AG09319 (cell line): ENCODE data around the gene NPTXR.

Experiments
- DNase-seq: peaks from one replicate; pipeline ENCODE4 v3.0.0-alpha.2; 2010; ENCODE audit warnings: low read depth; ENCODE audit errors: extremely low read depth
- CTCF ChIP-seq: IDR thresholded peaks from 2 replicates; pipeline ENCODE4 v1.5.1; 2011; ENCODE audit warnings: low read depth, mild to moderate bottlenecking, inconsistent platforms, low read length, moderate library complexity

Gene NPTXR

GRCh38 chr22:38864361-38865191 lies 20.7 kb upstream of the NPTXR start:
- no peak for TF ChIP-seq CTCF
- DNase-seq, result no peak

GRCh38 chr22:38863531-38864131 lies 19.8 kb upstream of the NPTXR start:
- no peak for TF ChIP-seq CTCF
- no peak for DNase-seq

- DNase-seq, result no peak
- no peak for TF ChIP-seq CTCF
Measured at GRCh38 chr22:38862375-38863329, 18.8 kb upstream of the NPTXR start.

- no peak for TF ChIP-seq CTCF
- no peak for DNase-seq
Measured at GRCh38 chr22:38861927-38862326, 18.1 kb upstream of the NPTXR start.

GRCh38 chr22:38861170-38861876 lies 17.5 kb upstream of the NPTXR start:
- DNase-seq, result no peak
- TF ChIP-seq CTCF, result peak; percentile 23

- no peak for DNase-seq
- TF ChIP-seq CTCF, result no peak
Measured at GRCh38 chr22:38860283-38861169, 16.7 kb upstream of the NPTXR start.
